GM12878 (cell line): ENCODE data around the gene TADA2A. TPM values are rescaled to one million over a fixed set of nuclear protein-coding genes. Genes with fewer than 3 reads are reported as not detected.

Experiments
- ATAC-seq: fragments of 200-7000 bp; cut with Tn5 transposase; 3 replicates; pipeline ENCODE4 v1.9.1; 2020; ENCODE audit warnings: mild to moderate bottlenecking, moderate library complexity
- BruUV-seq: library from RNA; stranded (reverse); fragments of 400-500 nt; replicated peaks from 2 replicates; lab custom pipeline; 2021; lab: Mats Ljungman, UMichigan
- CTCF ChIA-PET: fragments of 300-600 bp; sonication (Branson Sonifier 250); formaldehyde crosslinking; extraction: SDS; loops from one replicate; lab custom pipeline; 2021; ENCODE audit warnings: inconsistent platforms; lab: Yijun Ruan, JAX
- POLR2A ChIA-PET: fragments of 350-600 bp; formaldehyde crosslinking; extraction: SDS; loops from one replicate; lab custom pipeline; 2021; ENCODE audit warnings: inconsistent platforms; lab: Charles Lee
- RAD21 ChIA-PET: fragments of 300-600 bp; sonication (Branson Sonifier 250); formaldehyde crosslinking; loops from one replicate; lab custom pipeline; 2023; ENCODE audit warnings: antibody characterized with exemption; ENCODE audit not compliant: unreplicated experiment; lab: Charles Lee
- SMC1A ChIA-PET: fragments of 300-600 bp; sonication (Branson Sonifier 250); formaldehyde crosslinking; loops from one replicate; lab custom pipeline; 2023; ENCODE audit not compliant: unreplicated experiment, uncharacterized antibody; lab: Charles Lee
- DNase-seq: peaks from one replicate; pipeline ENCODE4 v3.0.0-alpha.2; 2011; ENCODE audit warnings: low read depth, low spot score
- FAIRE-seq: peaks from 3 replicates; lab custom pipeline; 2011; peaks lifted over from hg19 to GRCh38; lab: Jason Lieb, UNC
- H2AFZ ChIP-seq: 2 replicates; pipeline ENCODE4 v1.6.0; 2011; ENCODE audit warnings: low read depth, low read length, control low read depth; ENCODE audit not compliant: control insufficient read depth
- H3K27ac ChIP-seq: 2 replicates; pipeline ENCODE4 v1.5.1; 2011; ENCODE audit warnings: control low read depth; ENCODE audit not compliant: control insufficient read depth, insufficient read depth
- H3K27me3 ChIP-seq, 2 experiments: replicated peaks in 1 of 2; 2 replicates each; pipeline versions ENCODE4 v1.6.0 to v1.6.1; 2011; ENCODE audit warnings: low read length in 1 of 2; ENCODE audit not compliant: control insufficient read depth in 2 of 2, insufficient read depth in 2 of 2
- H3K36me3 ChIP-seq, 2 experiments: 2 replicates each; pipeline ENCODE4 v1.5.1; 2011; ENCODE audit warnings: low read length in 1 of 2; ENCODE audit not compliant: control insufficient read depth in 2 of 2, insufficient read depth in 2 of 2
- H3K4me1 ChIP-seq: 2 replicates; pipeline ENCODE4 v1.6.1; 2011; ENCODE audit warnings: mild to moderate bottlenecking, low read length, moderate library complexity, mixed read lengths; ENCODE audit not compliant: control insufficient read depth, insufficient read depth
- H3K4me2 ChIP-seq: 2 replicates; pipeline ENCODE4 v1.6.0; 2011; ENCODE audit warnings: control low read depth; ENCODE audit not compliant: control insufficient read depth, insufficient read depth
- H3K4me3 ChIP-seq: fragments of 200-600 bp; sonication (generic); 2 replicates; pipeline ENCODE4 v1.5.1; 2016
- H3K79me2 ChIP-seq: 2 replicates; pipeline ENCODE4 v1.6.0; 2011; ENCODE audit warnings: low read length; ENCODE audit not compliant: control insufficient read depth, insufficient read depth
- H3K9ac ChIP-seq: 2 replicates; pipeline ENCODE4 v1.8.0; 2011; ENCODE audit warnings: low read length, control low read depth, mixed read lengths; ENCODE audit not compliant: control insufficient read depth, insufficient read depth
- H3K9me3 ChIP-seq: replicated peaks from 3 replicates; pipeline ENCODE4 v1.5.1; 2011; ENCODE audit warnings: mild to moderate bottlenecking, low read length; ENCODE audit not compliant: control insufficient read depth, insufficient read depth
- H4K20me1 ChIP-seq: 2 replicates; pipeline ENCODE4 v1.6.0; 2011; ENCODE audit not compliant: control insufficient read depth, insufficient read depth
- BCL3 ChIP-seq: IDR thresholded peaks from 2 replicates; pipeline ENCODE4 v1.6.1; 2011; ENCODE audit warnings: borderline replicate concordance, low read depth, mild to moderate bottlenecking, moderate library complexity, low read length; ENCODE audit not compliant: insufficient read depth, poor library complexity, severe bottlenecking
- CREB1 ChIP-seq: IDR thresholded peaks from 2 replicates; pipeline ENCODE4 v1.6.1; 2012; ENCODE audit warnings: low read depth, mild to moderate bottlenecking, inconsistent platforms
- EED ChIP-seq: sonication (generic); IDR thresholded peaks from 2 replicates; pipeline ENCODE4 v1.6.1; 2016; ENCODE audit warnings: antibody characterized with exemption, low read depth
- HDAC6 ChIP-seq: fragments of 200-600 bp; sonication (generic); IDR thresholded peaks from one replicate; pipeline ENCODE4 v1.8.0; 2017; ENCODE audit warnings: antibody characterized with exemption; ENCODE audit not compliant: unreplicated experiment
- IKZF2 ChIP-seq, 2 experiments: fragments of 450-650 bp; IDR thresholded peaks; 2 replicates each; pipeline ENCODE4 v1.6.1; 2017; ENCODE audit warnings: mild to moderate bottlenecking in 2 of 2, moderate library complexity in 2 of 2
- IRF4 ChIP-seq: IDR thresholded peaks from 2 replicates; pipeline ENCODE4 v1.6.1; 2011; ENCODE audit warnings: low read depth, low read length
- IRF5 ChIP-seq: fragments of 450-650 bp; IDR thresholded peaks from 2 replicates; pipeline ENCODE4 v1.6.1; 2017; ENCODE audit warnings: borderline replicate concordance
- SMAD1 ChIP-seq: fragments of 450-650 bp; IDR thresholded peaks from 2 replicates; pipeline ENCODE4 v1.6.1; 2018; ENCODE audit warnings: mild to moderate bottlenecking, low read depth; ENCODE audit not compliant: partially characterized antibody
- SMC3 ChIP-seq: IDR thresholded peaks from 2 replicates; pipeline ENCODE4 v1.6.1; 2011; ENCODE audit warnings: low read length, improper control_type of control experiment, borderline replicate concordance
- YY1 ChIP-seq: IDR thresholded peaks from 2 replicates; pipeline ENCODE4 v1.6.1; 2011; ENCODE audit warnings: low read depth, mild to moderate bottlenecking, low read length
- ZBTB40 ChIP-seq: fragments of 450-650 bp; IDR thresholded peaks from 2 replicates; pipeline ENCODE4 v1.6.1; 2016; ENCODE audit warnings: mild to moderate bottlenecking, moderate library complexity, borderline replicate concordance
- in situ Hi-C: fragments of 300-500 bp; cut with MboI; formaldehyde crosslinking; loops from 9 replicates; pipeline ENCODE4 v1.14.3; 2018; ENCODE audit warnings: mixed read lengths
- intact Hi-C: fragments of 100-400 bp; cut with micrococcal nuclease; formaldehyde crosslinking; loops from one replicate; pipeline ENCODE4 v1.14.2; 2022; ENCODE audit not compliant: unreplicated experiment
- polyA plus RNA-seq, 11 experiments: library from polyadenylated mRNA; depleted of rRNA in 4 of 11; unstranded in 6 of 11; stranded (reverse) in 5 of 11; fragments of >200 nt; fragmentation: Nextera tagmentation in 4 of 11; fragmentation: Illumina TruSeq in 1 of 11; extraction: Ambion mirVana in 4 of 11; extraction: Trizol in 1 of 11; gene quantifications; 1 replicate in 1 of 11; 2 replicates in 10 of 11; pipeline versions ENCODE4 v1.2.1 to v1.2.3, GENCODE V29; 2011 to 2016; ENCODE audit warnings: inconsistent platforms in 2 of 11, missing spikeins in 2 of 11, low read depth in 1 of 11
- total RNA-seq, 4 experiments: library from RNA; depleted of rRNA in 3 of 4; stranded (reverse); fragments of >200 nt in 3 of 4; fragmentation: Illumina TruSeq in 1 of 4; extraction: Trizol in 1 of 4; gene quantifications; 2 replicates each; pipeline versions ENCODE4 v1.2.1 to v1.2.3, GENCODE V29; 2013 to 2021
- TF ChIP-seq, protein P1 (sequence below): fragments of 150-350 bp; IDR thresholded peaks from 2 replicates; pipeline ENCODE4 v1.6.1; 2016; ENCODE audit warnings: low read depth, low read length

TADA2A gene
- total and polyA plus RNA-seq, 10 of the 15 experiments (the other 5 are each of a cell fraction or from before 2014, with no cell fraction given): 19.6 to 43.8 (median 34.1) TPM

GRCh38 chr17:37500378-37500777, 93.7 kb downstream of the TADA2A start:
- TF ChIP-seq BCL3: no peak
- no peak for TF ChIP-seq YY1
- TF ChIP-seq IKZF2 (IDR thresholded peaks at IDR 0.05): no peak
- TF ChIP-seq, protein P1, sequence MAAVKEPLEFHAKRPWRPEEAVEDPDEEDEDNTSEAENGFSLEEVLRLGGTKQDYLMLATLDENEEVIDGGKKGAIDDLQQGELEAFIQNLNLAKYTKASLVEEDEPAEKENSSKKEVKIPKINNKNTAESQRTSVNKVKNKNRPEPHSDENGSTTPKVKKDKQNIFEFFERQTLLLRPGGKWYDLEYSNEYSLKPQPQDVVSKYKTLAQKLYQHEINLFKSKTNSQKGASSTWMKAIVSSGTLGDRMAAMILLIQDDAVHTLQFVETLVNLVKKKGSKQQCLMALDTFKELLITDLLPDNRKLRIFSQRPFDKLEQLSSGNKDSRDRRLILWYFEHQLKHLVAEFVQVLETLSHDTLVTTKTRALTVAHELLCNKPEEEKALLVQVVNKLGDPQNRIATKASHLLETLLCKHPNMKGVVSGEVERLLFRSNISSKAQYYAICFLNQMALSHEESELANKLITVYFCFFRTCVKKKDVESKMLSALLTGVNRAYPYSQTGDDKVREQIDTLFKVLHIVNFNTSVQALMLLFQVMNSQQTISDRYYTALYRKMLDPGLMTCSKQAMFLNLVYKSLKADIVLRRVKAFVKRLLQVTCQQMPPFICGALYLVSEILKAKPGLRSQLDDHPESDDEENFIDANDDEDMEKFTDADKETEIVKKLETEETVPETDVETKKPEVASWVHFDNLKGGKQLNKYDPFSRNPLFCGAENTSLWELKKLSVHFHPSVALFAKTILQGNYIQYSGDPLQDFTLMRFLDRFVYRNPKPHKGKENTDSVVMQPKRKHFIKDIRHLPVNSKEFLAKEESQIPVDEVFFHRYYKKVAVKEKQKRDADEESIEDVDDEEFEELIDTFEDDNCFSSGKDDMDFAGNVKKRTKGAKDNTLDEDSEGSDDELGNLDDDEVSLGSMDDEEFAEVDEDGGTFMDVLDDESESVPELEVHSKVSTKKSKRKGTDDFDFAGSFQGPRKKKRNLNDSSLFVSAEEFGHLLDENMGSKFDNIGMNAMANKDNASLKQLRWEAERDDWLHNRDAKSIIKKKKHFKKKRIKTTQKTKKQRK: no peak
- no peak for TF ChIP-seq SMAD1
- TF ChIP-seq SMC3: no peak
- TF ChIP-seq IRF5: no peak
- TF ChIP-seq HDAC6: no peak
- TF ChIP-seq CREB1: no peak
- TF ChIP-seq EED: no peak
- TF ChIP-seq IRF4: no peak
- no peak for TF ChIP-seq ZBTB40
- no TSS peak for BruUV-seq
- Histone ChIP-seq H3K4me1 (no peaks in the 10 kb centered on the region), H3K27me3 (no peaks in the 10 kb centered on the region), H3K9ac (no peak overlapping the region), H3K4me2 (no peak overlapping the region), H2AFZ (no peak overlapping the region), H3K27ac (no peak overlapping the region), H4K20me1 (no peaks in the 10 kb centered on the region), H3K79me2 (no peaks in the 10 kb centered on the region; the same call in 1 of the 2 replicates), H3K36me3 (no peaks in the 10 kb centered on the region), H3K9me3 (no peaks in the 10 kb centered on the region), H3K4me3 (no peak overlapping the region)
- in situ Hi-C loops: loop anchor here (25.0 kb wide), 1 partner anchor 887 kb away; no protein-coding TSS in a partner anchor
- ATAC-seq: no peak
- ChIA-PET RAD21 (interaction anchor here (0.6 kb wide), 1 partner anchor 1850 kb away, joined by 3 read pairs; no protein-coding TSS in a partner anchor), SMC1A (interaction anchor here (0.9 kb wide), 2 partner anchors 20 to 270 kb away, joined by 3 read pairs; no protein-coding TSS in a partner anchor), CTCF (interaction anchor here (1.1 kb wide), 1 partner anchor 100 kb away, joined by 3 read pairs; no protein-coding TSS in a partner anchor), POLR2A (no interaction called here)
- intact Hi-C loops: no loop called here
- no peak for DNase-seq
- FAIRE-seq: no peak
